Keratinocyte (primary cell): ENCODE measurements around the gene PRXL2A.

Source experiments
- EZH2 ChIP-seq: IDR thresholded peaks from one replicate; pipeline ENCODE4 v1.6.1; 2012; ENCODE audit warnings: inconsistent platforms, mild to moderate bottlenecking, low read length, moderate library complexity
- TF ChIP-seq, protein P1 (sequence below), 3 experiments: IDR thresholded peaks in 1 of 3; conservative IDR thresholded peaks in 1 of 3; optimal IDR thresholded peaks in 1 of 3; 2 replicates in 2 of 3; 3 replicates in 1 of 3; pipeline versions ENCODE3 to v1.5.1; 2011; ENCODE audit warnings: low read length in 3 of 3, mild to moderate bottlenecking in 3 of 3, moderate library complexity in 2 of 3, control low read depth in 1 of 3, inconsistent platforms in 1 of 3; ENCODE audit not compliant: insufficient read depth in 2 of 3; ENCODE audit errors: extremely low read depth in 1 of 3

GRCh38 chr10:80407812-80408241, 524 bp upstream of the PRXL2A start:
- TF ChIP-seq, protein P1, sequence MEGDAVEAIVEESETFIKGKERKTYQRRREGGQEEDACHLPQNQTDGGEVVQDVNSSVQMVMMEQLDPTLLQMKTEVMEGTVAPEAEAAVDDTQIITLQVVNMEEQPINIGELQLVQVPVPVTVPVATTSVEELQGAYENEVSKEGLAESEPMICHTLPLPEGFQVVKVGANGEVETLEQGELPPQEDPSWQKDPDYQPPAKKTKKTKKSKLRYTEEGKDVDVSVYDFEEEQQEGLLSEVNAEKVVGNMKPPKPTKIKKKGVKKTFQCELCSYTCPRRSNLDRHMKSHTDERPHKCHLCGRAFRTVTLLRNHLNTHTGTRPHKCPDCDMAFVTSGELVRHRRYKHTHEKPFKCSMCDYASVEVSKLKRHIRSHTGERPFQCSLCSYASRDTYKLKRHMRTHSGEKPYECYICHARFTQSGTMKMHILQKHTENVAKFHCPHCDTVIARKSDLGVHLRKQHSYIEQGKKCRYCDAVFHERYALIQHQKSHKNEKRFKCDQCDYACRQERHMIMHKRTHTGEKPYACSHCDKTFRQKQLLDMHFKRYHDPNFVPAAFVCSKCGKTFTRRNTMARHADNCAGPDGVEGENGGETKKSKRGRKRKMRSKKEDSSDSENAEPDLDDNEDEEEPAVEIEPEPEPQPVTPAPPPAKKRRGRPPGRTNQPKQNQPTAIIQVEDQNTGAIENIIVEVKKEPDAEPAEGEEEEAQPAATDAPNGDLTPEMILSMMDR (optimal IDR thresholded peaks at IDR 0.05 in 1 of 3, IDR thresholded peaks at IDR 0.05 in 1 of 3, conservative IDR thresholded peaks at IDR 0.05 in 1 of 3; ENCODE audit: extremely low read depth in 1 of 3, insufficient read depth in 2 of 3, low read length in 3 of 3): no peak
- TF ChIP-seq EZH2: no peak
